ENCODE measurements around the gene MPHOSPH6.

GRCh38 chr16:82150549-82150948 is 19.5 kb downstream of the MPHOSPH6 start:
- no peak for TF ChIP-seq CTCF (IDR thresholded peaks at IDR 0.05; ENCODE audit: low read depth, low read length, poor library complexity, severe bottlenecking)
- TF ChIP-seq EZH2phosphoT487 (IDR thresholded peaks at IDR 0.05; ENCODE audit: borderline replicate concordance, low read length), result no peak
